Heart left ventricle (tissue), 16 donors: ENCODE measurements around the gene CAMTA1. TPM values are rescaled to one million over a fixed set of nuclear protein-coding genes. Genes with fewer than 3 reads are reported as not detected.
A peak's percentile ranks its signal among the peaks of the same experiment; 100 is the strongest.

ENCODE experiments used
- ATAC-seq, 4 donors: fragments of 200-7000 bp; cut with Tn5 transposase; one replicate each; pipeline ENCODE4 v1.9.1; 2020 to 2022; ENCODE audit warnings: moderate library complexity in 4 of 4, mild to moderate bottlenecking in 3 of 4, moderate number of reproducible peaks in 1 of 4
- DNase-seq, 5 donors: peaks; one replicate each; pipeline ENCODE4 v3.0.0-alpha.2; 2020
- H3K27ac ChIP-seq, 12 donors: fragments of 200-600 bp; sonication (generic) in 4 of 12; one replicate each; pipeline versions ENCODE4 v1.5.0 to v1.8.0; 2016 to 2022; ENCODE audit warnings: mild to moderate bottlenecking in 2 of 12
- H3K27me3 ChIP-seq, 9 donors: fragments of 200-600 bp; sonication (generic) in 2 of 9; one replicate each; pipeline versions ENCODE4 v1.5.1 to v1.8.0; 2016 to 2022; ENCODE audit warnings: mild to moderate bottlenecking in 3 of 9
- H3K36me3 ChIP-seq, 9 donors: fragments of 200-600 bp; sonication (generic) in 2 of 9; one replicate each; pipeline versions ENCODE4 v1.5.0 to v1.8.0; 2018 to 2022; ENCODE audit warnings: mild to moderate bottlenecking in 2 of 9
- H3K4me1 ChIP-seq, 12 donors: fragments of 200-600 bp; sonication (generic) in 4 of 12; one replicate each; pipeline versions ENCODE4 v1.5.0 to v1.8.0; 2016 to 2022; ENCODE audit warnings: mild to moderate bottlenecking in 3 of 12
- H3K4me3 ChIP-seq, 12 donors: fragments of 200-600 bp; sonication (generic) in 4 of 12; one replicate each; pipeline versions ENCODE4 v1.5.0 to v1.8.0; 2017 to 2022; ENCODE audit warnings: mild to moderate bottlenecking in 9 of 12, moderate library complexity in 4 of 12
- H3K9me3 ChIP-seq, 12 donors: fragments of 200-600 bp; sonication (generic) in 4 of 12; one replicate each; pipeline versions ENCODE4 v1.5.0 to v1.8.0; 2016 to 2022; ENCODE audit warnings: mild to moderate bottlenecking in 1 of 12
- POLR2A ChIP-seq, 2 donors: fragments of 450-650 bp; IDR thresholded peaks; one replicate each; pipeline ENCODE4 v1.6.1; 2017; ENCODE audit warnings: antibody characterized with exemption in 2 of 2, mild to moderate bottlenecking in 2 of 2, moderate library complexity in 2 of 2
- WGBS, 4 donors: extraction: QIAGEN DNeasy Blood & Tissue Kit in 2 of 4; methylation state at CpG; one replicate each; pipeline versions ENCODE4 v1.1.5 to v1.1.7; 2013 to 2018; 5-methylcytosine and 5-hydroxymethylcytosine counted together
- intact Hi-C, 10 donors: fragments of 100-400 bp; cut with DNase I; formaldehyde crosslinking; loops; one replicate each; pipeline versions ENCODE4 v1.11.1 to v1.14.2; 2022
- polyA plus RNA-seq, 2 donors: library from polyadenylated mRNA; stranded (reverse); fragments of 200-250 nt; gene quantifications; one replicate each; pipeline ENCODE4 v1.2.3, GENCODE V29; 2013
- total RNA-seq, 9 donors: library from RNA; depleted of rRNA in 2 of 9; stranded (reverse); fragments of >200 nt in 2 of 9; fragmentation: NEBNext Ultra II Directional in 3 of 9; extraction: Animal tissue kit (Norgen Biotek cat#: 25700) in 3 of 9; gene quantifications; one replicate each; pipeline versions ENCODE4 v1.1.0 to v1.2.4, GENCODE V29; 2016 to 2023
- TF ChIP-seq, protein P1 (sequence below), 12 donors: fragments of 200-600 bp; sonication (generic) in 4 of 12; IDR thresholded peaks; one replicate each; pipeline versions ENCODE4 v1.5.0 to v1.8.0; 2018 to 2022; ENCODE audit warnings: antibody characterized with exemption in 12 of 12, mild to moderate bottlenecking in 5 of 12
- donor health status: ischemic (EF 13 %, LVEDD 7.1; RV severe dilation, severe dysfunction).
- donor health status: healthy with polysubstance abuse.
- donor health status: DM: no; HTN: yes; CAD: no.
- donor health status: DM: no; HTN: no; CAD: no.
- donor health status: ischemic (EF 25% LVEDD 6.9; RV normal size, moderate dysfunction).
- donor health status: ischemic (EF 25% LVEDD 5.7; RV mildly dilated, moderate dysfunction).
- donor health status: healthy.
- donor health status: DM: yes; HTN: yes; CAD: no.
- donor health status: ischemic (EF 35%, LVEDD 5.7; RV mildly dilated, moderate dysfunction).
- donor health status: nonischemic (EF 11% LVEDD 7.7; RV severe dilation, severe dysfunction).
- donor health status: DM: yes; HTN: yes; CAD: no.
- donor health status: PGD.
- donor health status: ischemic (EF 29% LVEDD 5.4; RV normal size, mild dysfunction).
- donor health status: nonischemic (EF 23%, LVEDD 6.1; RV moderate dilation, normal function).

CAMTA1 gene
- total and polyA plus RNA-seq, 11 donors = 114 to 303 (median 137) TPM

DNA sequence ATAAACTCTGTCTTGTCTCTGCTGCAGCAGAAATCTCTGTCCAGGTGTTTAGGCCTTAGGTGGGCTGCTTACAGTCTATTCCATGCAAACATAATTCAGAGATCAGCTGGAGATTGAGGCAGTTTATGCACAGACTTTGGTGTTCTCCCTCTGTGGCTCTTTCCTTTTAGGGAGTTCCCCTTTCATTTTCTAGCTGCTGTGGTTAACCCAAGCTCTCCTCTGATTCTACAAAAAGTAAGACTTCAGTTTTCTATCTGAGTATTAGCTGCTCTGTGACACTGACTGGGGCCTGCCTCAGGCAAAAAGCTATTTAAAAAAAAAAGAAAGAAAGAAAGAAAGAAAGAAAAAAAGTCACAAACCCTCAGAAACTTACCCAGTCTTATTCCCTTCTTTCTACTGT lies 211.1 kb downstream of the CAMTA1 start:
- DNase-seq (no peak), ATAC-seq (no peak)
- no peak for TF ChIP-seq POLR2A (IDR thresholded peaks at IDR 0.05)
- TF ChIP-seq, protein P1, sequence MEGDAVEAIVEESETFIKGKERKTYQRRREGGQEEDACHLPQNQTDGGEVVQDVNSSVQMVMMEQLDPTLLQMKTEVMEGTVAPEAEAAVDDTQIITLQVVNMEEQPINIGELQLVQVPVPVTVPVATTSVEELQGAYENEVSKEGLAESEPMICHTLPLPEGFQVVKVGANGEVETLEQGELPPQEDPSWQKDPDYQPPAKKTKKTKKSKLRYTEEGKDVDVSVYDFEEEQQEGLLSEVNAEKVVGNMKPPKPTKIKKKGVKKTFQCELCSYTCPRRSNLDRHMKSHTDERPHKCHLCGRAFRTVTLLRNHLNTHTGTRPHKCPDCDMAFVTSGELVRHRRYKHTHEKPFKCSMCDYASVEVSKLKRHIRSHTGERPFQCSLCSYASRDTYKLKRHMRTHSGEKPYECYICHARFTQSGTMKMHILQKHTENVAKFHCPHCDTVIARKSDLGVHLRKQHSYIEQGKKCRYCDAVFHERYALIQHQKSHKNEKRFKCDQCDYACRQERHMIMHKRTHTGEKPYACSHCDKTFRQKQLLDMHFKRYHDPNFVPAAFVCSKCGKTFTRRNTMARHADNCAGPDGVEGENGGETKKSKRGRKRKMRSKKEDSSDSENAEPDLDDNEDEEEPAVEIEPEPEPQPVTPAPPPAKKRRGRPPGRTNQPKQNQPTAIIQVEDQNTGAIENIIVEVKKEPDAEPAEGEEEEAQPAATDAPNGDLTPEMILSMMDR (IDR thresholded peaks at IDR 0.05) = no peak
- H3K4me1 ChIP-seq = no peaks in the 10 kb centered on the region
- H3K4me3 ChIP-seq = no peak overlapping the region
- H3K27ac ChIP-seq = no peak overlapping the region
- H3K27me3 ChIP-seq = no peaks in the 10 kb centered on the region
- H3K9me3 ChIP-seq = peaks cover 0 to 14% (median 0%) of the 10 kb centered on the region in 12 donors
- intact Hi-C loops = loop anchor here in 2 of 10 donors (5.0 kb wide), 2 partner anchors 76 to 211 kb away; no protein-coding TSS in a partner anchor
- H3K36me3 ChIP-seq = no peaks in the 10 kb centered on the region

- intact Hi-C loops = loop anchor here in 2 of 10 donors (5.0 kb wide), 2 partner anchors 75 to 210 kb away; no protein-coding TSS in a partner anchor
- no peaks in the 10 kb centered on the region for H3K36me3 ChIP-seq
- H3K4me3 ChIP-seq = no peak overlapping the region
- no peaks in the 10 kb centered on the region for H3K4me1 ChIP-seq
- TF ChIP-seq, protein P1 (IDR thresholded peaks at IDR 0.05) = no peak
- TF ChIP-seq POLR2A (IDR thresholded peaks at IDR 0.05) = no peak
- ATAC-seq (no peak), DNase-seq (no peak)
- H3K27me3 ChIP-seq = no peaks in the 10 kb centered on the region
- peaks cover 0 to 14% (median 0%) of the 10 kb centered on the region in 12 donors for H3K9me3 ChIP-seq
- no peak overlapping the region for H3K27ac ChIP-seq
- 84 to 89% (median 87%) methylated on average over 10 of the region's 10 CpGs for WGBS, 4 donors
These were observed 211.6 kb downstream of the CAMTA1 start for GRCh38 chr1:6996866-6997265.

- intact Hi-C loops = loop anchor here in 4 of 10 donors (1.0 to 5.0 kb wide), 5 partner anchors 72 to 211 kb away; no protein-coding TSS in a partner anchor
- H3K27ac ChIP-seq = no peak overlapping the region
- WGBS, 4 donors = 51 to 59% (median 58%) methylated on average over 10 of the region's 10 CpGs
- peak in 3 of 5 donors; percentile 27 to 59 (median 47) for DNase-seq
- ATAC-seq = peak; percentile 71 to 96 (median 93)
- TF ChIP-seq POLR2A (IDR thresholded peaks at IDR 0.05) = no peak
- TF ChIP-seq, protein P1 (IDR thresholded peaks at IDR 0.05) = peak in 10 of 12 donors; percentile 22 to 53 (median 37)
- H3K27me3 ChIP-seq = no peaks in the 10 kb centered on the region
- H3K9me3 ChIP-seq = peaks cover 0 to 14% (median 0%) of the 10 kb centered on the region in 12 donors
- no peak overlapping the region for H3K4me3 ChIP-seq
- no peaks in the 10 kb centered on the region for H3K4me1 ChIP-seq
- H3K36me3 ChIP-seq = no peaks in the 10 kb centered on the region
These were observed 213.0 kb downstream of the CAMTA1 start for GRCh38 chr1:6998267-6998666.

- Histone ChIP-seq H3K9me3 (no peaks in the 10 kb centered on the region), H3K4me1 (no peaks in the 10 kb centered on the region), H3K4me3 (no peak overlapping the region), H3K27me3 (no peaks in the 10 kb centered on the region), H3K27ac (no peak overlapping the region), H3K36me3 (no peaks in the 10 kb centered on the region)
- ATAC-seq (no peak), DNase-seq (no peak)
- intact Hi-C loops = loop anchor here in 3 of 10 donors (2.0 to 5.0 kb wide), 4 partner anchors 71 to 209 kb away; no protein-coding TSS in a partner anchor
- 83 to 94% (median 91%) methylated on average over 6 of the region's 6 CpGs for WGBS, 4 donors
- TF ChIP-seq, protein P1 (IDR thresholded peaks at IDR 0.05) = no peak
- no peak for TF ChIP-seq POLR2A (IDR thresholded peaks at IDR 0.05)
These were observed 214.6 kb downstream of the CAMTA1 start for GRCh38 chr1:6999826-7000225.
